Adrenal gland (tissue), 5 donors: ENCODE data around the gene RIC8B.

Source experiments
- CTCF ChIP-seq, 6 experiments: fragments of 450-650 bp in 4 of 6; fragments of 200-600 bp in 2 of 6; sonication (generic) in 1 of 6; IDR thresholded peaks; 1 replicate in 5 of 6; 2 replicates in 1 of 6; pipeline versions ENCODE4 v1.5.1 to v1.8.0; 2016 to 2021; ENCODE audit warnings: antibody characterized with exemption in 6 of 6, mild to moderate bottlenecking in 2 of 6, moderate library complexity in 1 of 6
- POLR2A ChIP-seq, 2 donors: fragments of 450-650 bp; IDR thresholded peaks; one replicate each; pipeline ENCODE4 v1.6.1; 2017; ENCODE audit warnings: antibody characterized with exemption in 2 of 2, mild to moderate bottlenecking in 2 of 2, moderate library complexity in 1 of 2
- donor health status: DM: no; HTN: no; CAD: no.

- TF ChIP-seq CTCF (IDR thresholded peaks at IDR 0.05) (no peak), POLR2A (IDR thresholded peaks at IDR 0.05) (no peak)
Observed at GRCh38 chr12:106897981-106898901, 123.8 kb downstream of the RIC8B start.
